Fibroblast of skin of left quadriceps (primary cell): ENCODE data around the gene TMEM190.
A peak's percentile ranks its signal among the peaks of the same experiment; 100 is the strongest.
"Not testable (repeated sequence)": the region's sequence is repeated elsewhere in the genome, so short reads cannot be mapped to it uniquely, and the experiment has no call there.

ENCODE experiments used
- DNase-seq, 2 experiments: peaks; one replicate each; pipeline ENCODE4 v3.0.0-alpha.2; 2013; ENCODE audit warnings: low read depth in 2 of 2

The TMEM190 gene

DNA sequence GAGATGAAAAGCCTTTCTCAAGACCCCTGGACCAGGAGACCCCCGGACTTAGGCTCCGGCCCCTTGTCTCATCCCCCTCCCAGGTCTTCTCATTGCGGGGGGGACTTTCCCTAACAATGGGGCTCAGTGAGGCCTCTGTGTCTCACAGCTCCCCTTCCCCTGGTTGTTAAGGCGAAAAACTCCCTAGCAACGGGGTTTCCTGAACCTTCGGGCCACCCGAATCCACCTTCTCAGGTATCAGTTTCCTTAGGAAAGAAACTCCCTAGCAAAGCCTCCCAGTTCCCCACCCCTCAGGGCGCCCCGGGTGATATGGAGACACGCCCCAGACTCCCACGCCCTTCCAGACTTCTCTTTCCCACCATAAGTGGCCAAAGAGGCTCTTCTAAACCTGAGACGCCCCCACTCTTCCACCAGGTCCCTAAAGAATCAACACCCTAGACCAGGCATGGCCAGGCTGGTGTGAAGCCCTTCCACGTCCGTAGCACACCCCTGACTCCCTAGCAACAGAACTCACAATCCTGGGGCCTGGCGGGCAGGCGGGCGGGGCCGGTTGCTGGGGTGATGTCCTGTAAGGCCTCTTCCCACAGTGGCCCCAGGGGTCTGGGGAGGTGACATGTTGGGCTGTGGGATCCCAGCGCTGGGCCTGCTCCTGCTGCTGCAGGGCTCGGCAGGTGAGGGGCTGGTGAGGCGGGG, at the start of gene TMEM190:
TMEM190 (plus strand) TSS at position 586 of the 693 bp plus-strand sequence; CDS start at position 614, 28 bp downstream.
- no peak for DNase-seq

DNA sequence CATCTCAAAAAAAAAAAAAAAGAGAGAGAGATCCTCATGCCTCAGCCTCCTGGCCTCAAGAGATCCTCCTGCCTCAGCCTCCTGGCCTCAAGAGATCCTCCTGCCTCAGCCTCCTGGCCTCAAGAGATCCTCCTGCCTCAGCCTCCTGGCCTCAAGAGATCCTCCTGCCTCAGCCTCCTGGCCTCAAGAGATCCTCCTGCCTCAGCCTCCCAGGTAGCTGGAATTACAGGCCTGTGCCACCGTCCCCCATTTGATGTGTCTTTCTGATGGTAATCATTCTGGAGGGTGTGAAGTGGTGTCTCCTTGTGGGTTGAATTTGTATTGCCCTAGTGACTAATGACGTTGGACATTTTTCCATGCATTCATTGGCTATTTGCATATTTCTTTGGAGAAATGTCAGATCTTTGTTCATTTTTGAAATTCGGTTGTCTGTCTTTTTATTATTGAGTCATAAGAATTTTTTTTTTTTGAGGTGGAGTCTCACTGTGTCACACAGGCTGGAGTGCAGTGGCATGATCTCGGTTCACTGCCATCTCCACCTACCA, 47.8 kb upstream of the TMEM190 start:
- not testable (repeated sequence) for DNase-seq

DNA sequence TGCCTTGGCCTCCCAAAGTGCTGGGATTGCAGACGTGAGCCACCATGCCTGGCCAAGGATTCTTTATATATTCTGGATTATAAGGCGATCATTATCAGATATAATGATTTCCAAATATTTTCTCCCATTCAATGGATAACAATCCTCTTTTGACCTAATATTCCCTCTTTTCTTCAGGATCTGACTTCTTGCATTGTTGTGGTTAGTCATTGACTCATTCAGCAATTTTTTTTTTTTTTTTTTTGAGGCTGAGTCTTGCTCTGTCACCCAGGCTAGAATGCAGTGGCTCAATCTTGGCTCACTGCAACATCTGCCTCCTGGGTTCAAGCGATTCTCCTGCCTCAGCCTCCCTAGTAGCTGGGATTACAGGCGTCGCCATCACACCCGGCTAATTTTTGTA, 46.8 kb upstream of the TMEM190 start:
- DNase-seq = peak in 1 of 2 experiments; percentile 8

DNA sequence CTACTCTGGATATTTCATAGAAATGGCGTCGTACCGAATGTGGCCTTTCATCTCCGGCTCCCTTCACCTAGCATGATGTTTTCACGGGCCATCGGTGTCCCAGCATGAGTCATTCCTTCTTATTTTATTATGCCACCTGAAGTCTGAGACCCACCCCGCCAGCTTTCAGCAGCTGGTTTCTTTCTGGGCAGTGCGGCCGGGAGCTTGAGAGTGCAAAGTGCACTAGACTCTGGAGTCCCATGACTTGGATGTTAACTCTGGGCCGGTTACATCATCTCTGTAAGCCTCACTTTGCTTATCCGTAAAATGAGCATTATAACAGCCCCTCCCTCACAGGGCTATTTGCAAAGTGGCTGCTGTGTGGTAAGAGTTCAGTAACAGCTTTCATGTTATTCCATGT, 42.8 kb upstream of the TMEM190 start:
- DNase-seq = no peak

DNA sequence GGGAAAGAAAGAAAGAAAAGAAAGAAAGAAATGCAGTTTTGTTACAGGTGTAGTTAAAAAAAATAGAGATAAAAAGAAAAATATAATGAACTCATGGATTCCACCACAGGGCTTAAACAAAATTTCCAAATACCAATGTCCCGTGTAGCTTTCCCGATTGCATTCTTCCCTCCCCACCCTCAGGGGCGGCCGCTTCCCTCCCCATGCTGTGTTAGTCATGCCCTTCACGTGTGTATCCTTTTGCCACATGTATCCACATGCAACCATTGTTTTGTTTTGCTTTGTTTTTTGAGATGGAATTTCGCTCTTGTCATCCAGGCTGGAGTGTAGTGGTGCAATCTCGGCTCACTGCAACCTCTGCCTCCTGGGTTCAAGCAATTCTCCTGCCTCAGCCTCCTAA, 40.5 kb upstream of the TMEM190 start:
- no peak for DNase-seq

DNA sequence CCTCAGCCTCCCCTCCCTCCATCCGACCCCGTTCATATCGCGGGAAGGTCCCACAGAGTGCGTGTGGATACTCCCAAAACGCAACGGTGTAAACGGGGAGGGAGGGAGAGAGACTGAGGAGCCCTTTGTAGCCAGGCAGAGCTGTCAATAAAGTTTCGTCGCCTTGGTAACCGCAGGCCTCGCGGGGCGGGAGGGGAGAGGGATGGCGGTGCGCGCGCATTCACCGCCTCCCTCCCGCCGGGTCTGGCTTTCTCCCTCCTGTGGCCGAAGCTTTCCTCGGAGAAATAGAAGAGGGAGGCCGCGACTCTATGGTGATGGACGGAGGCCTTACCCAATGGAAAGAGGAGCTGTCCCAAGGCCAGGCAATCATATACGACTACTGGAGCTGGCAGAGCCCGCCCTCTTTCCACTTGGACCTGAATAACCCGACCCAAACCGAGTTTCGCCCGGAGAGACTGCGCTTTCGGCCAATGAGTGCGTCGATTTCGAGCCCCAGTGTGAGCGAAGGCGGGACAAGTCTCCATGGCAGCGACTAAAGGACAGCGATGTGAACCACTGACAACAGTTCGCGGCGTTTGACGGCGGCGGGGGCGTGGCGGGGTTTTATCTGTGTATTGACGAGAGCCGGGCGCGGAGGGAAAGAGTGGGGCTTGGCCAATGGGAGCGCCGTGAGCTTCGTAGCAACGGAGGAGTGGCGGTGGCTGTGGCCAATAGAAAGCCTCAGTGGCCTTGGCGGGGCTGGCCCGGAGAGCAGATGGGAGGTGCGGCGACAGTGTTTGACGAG, 37.3 kb upstream of the TMEM190 start, which contains the start of gene KMT5C:
KMT5C (plus strand) TSS at position 772 of the 784 bp plus-strand sequence. CDS start 2,061 bp downstream, outside the sequence.
- DNase-seq = peak; percentile 100

DNA sequence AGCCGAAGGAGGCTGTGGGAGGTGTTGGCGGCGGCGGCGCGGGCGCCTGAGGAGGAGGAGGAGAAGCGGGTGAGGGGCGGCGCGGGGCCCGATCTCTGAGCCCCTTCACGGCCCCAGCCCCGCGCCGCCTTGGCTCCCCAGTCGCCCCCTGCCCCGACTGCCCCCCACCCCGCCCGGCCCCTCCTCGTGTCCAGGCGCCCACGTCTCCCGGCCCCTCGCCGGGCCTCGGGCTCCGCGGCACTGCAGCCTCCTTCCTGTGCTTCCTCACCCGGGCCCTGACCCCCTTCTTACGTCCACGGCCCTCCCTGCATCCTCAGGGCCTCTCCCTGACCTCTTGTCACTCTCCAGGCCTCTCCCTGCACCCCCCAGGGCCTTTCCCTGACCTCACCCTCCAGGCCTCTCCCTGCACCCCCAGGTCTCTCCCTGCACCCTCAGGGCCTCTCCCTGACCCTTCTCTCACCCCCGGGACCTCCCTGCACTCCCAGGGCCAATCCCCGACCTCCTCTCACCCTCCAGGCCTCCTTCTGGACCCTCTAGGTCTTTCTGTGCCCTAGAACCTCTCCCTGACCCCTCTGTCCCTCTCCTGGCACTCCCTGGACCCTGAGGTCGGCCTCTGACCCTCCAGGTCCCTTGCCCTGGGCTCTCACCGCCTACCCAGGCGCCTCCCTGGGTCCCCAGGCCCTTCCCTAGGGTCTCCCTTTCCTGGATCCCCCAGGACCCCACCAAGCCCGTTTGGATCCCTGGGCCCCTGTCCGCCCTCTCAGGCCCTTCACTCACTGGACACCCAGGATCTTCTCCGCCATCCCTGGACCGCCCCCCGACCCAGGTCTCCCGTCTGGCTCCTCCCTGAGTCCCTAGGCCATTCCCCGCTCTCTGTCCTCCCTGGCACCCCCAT, 36.5 kb upstream of the TMEM190 start:
- no peak for DNase-seq

DNA sequence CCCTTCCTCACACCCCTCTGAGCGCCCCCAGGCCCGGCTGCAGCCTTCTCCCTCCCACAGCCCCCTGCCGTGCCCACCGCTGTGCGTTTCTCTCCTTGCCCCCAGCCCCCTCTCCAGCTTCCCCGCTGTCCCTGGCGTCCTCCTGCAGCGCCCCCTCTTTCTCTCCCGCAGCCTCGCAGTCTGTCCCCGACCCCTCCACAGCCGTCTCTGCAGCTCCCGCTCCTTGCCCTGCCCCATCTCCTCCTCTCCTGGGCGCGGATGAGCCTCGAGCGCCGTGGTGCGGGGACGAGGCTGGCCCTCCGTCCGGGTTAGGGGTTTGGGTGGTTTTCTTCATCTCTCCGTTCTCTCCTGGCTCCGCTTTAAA, 35.9 kb upstream of the TMEM190 start:
- DNase-seq = no peak

DNA sequence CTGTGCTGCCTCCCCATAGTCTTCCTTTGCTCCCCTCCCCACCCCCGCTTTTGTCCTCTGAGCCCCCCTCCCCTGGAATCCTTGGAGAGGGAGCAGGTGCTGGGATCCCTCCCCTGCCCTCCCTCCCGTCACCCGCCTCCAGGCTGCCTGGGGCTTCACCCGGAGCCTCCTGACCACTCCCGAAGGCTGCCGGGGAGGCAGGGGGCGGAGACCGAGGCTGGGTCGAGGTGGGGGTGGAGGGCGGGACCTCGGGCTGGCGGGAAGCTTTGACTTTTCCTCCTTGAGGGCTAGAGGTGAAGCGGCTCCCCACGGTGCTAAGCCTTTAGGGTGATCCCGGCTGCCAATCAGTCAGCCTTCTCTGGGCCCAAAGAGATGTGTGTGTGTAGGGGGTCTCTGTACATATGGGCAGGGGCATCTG, 35.4 kb upstream of the TMEM190 start:
- no peak for DNase-seq

DNA sequence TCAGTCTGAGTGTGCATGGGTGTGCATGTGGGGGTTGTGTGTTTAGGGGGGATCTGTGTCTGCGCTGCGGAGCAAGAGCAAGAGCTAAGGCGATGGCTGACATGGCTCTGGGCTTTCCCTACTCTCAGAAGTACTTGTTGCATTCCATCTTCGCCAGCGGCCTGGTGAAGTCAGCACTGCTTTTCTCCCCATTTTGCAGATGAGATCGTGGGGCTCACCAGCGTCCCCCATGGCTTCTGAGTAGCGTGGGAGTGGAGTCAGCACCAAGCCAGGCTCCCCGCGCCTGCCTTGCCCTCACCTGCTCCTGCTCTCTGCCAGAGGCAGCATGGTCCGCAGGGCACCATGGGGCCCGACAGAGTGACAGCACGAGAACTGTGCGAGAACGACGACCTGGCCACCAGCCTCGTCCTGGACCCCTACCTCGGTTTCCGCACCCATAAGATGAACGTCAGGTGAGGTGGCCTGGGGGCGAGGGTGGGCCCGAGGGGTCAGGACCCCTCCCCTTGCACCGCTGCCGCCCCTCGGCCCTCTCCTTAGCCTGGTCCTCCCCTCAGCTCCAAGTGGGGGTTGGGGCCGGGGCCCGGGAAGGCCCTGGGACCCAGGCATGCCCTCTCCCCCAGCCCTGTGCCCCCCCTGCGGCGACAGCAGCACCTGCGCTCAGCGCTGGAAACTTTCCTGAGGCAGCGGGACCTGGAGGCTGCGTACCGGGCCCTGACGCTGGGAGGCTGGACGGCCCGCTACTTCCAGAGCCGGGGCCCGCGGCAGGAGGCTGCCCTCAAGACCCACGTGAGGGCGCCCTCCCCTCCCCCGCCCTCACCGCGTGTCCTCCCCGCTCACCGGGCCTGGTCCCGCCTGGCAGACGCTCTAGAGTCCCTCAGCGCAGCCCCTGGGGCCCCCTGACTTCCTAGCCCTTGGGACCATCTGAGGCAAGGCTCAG, 34.8 kb upstream of the TMEM190 start:
- no peak for DNase-seq

DNA sequence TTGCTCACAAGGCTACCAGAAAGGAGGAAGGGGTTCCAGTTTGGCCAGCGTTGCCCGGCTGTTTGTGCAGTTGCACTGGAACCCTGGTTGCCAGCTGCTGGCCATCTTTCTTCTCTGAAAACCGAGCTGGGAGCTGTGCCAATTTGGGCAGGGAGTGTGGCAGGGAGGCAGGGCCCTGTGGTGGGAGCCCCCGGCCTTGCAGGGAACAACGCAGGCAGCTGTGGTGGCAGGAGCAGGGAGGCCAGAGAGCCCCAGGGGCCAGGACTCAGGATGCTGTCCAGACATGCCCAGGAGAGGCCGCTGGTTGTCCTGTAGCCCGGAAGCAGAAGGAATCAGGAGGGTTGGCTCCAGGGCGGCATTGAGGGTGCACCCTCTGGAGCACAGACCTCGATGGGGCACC, 32.2 kb upstream of the TMEM190 start:
- no peak for DNase-seq

DNA sequence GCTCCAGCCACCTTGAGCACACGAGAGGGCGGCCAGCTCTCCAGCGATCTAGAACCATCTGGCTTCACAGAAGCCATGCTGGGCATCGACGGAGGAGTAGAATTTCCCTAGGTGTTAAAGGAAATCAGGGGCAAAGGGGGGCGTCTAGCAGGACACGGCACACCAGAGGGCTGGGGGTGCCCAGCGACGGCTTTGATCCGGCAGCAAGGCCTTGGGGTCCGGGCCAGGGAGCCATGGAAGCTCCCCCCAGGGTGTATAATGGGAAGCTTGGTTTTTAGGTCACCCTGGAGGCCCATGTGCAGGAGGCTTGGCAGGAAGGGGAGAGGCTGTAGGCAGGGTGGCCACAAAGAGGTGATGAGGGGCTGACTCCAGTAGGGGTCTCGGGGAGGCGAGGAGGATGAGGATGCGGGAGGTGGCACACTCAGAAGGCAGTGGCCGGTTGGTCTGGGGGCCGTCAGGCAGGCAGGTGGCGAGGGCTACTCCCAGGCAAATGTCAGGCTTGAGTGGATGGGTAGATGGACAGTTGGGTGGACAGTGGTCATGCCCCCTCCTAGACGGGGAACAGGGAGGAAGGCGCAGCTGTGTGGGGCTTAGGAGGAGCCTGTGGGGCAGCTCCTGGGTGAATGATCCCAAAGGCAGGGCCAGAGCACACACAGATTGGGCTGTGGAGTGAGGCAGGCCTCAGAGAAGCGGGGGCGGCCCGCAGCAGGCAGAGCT, 31.4 kb upstream of the TMEM190 start:
- no peak for DNase-seq

DNA sequence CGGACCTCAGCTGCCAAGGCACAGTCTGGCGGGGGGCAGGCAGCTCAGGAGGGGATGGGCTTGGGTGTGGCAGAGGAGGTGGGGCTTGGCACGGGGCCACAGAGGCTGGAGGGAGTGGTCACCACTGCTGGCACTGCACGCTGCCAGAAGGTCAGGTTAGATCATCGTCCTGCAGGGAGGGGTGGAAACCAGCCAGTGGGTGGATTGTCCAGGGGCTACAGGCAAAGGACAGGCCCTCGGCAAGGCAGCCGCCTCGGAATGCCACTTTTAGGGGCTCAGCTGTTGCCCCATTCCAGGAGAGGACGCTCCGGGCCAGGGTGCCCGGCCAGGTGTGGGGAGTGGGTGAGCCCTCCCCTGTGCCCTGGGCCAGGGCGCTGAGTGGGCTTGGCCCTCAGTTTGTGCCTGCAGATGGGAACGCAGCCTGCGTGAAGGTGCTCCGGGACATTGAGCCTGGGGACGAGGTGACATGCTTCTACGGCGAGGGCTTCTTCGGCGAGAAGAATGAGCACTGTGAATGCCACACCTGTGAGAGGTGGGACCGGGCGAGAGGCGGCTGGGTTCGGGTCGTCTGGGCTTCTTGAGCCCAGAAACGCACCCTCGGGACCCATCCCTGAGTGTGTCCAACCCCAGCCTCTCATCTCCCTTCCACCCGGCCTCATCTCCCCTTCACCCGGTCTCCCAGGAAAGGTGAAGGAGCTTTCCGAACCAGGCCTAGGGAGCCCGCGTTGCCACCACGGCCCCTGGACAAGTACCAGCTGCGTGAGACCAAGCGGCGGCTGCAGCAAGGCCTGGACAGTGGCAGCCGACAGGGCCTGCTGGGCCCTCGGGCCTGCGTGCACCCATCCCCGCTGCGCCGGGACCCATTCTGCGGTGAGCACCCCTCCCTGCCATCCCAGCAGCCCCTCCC, 30.6 kb upstream of the TMEM190 start:
- DNase-seq = no peak

DNA sequence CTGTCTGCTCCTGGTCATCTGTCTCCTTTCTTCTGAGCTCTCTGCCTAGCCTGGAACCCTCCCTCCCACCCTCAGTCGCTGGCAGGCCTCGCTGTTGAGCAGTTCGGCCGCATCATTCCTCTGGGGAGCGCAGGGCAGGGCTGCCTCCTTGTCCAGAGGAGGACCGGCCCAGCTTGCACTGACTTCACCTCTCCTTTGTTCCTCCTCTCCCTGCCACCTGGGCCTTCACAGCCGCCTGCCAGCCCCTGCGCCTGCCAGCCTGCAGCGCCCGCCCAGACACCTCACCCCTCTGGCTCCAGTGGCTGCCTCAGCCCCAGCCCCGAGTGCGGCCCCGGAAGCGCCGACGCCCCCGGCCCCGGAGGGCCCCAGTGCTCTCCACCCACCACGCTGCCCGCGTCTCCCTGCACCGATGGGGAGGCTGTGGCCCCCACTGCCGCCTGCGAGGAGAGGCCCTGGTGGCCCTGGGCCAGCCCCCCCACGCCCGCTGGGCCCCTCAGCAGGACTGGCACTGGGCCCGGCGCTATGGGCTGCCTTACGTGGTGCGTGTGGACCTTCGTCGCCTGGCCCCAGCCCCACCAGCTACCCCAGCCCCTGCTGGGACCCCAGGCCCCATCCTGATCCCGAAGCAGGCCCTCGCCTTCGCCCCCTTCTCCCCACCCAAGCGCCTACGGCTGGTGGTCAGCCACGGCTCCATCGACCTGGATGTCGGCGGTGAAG, 29.7 kb upstream of the TMEM190 start:
- no peak for DNase-seq

DNA sequence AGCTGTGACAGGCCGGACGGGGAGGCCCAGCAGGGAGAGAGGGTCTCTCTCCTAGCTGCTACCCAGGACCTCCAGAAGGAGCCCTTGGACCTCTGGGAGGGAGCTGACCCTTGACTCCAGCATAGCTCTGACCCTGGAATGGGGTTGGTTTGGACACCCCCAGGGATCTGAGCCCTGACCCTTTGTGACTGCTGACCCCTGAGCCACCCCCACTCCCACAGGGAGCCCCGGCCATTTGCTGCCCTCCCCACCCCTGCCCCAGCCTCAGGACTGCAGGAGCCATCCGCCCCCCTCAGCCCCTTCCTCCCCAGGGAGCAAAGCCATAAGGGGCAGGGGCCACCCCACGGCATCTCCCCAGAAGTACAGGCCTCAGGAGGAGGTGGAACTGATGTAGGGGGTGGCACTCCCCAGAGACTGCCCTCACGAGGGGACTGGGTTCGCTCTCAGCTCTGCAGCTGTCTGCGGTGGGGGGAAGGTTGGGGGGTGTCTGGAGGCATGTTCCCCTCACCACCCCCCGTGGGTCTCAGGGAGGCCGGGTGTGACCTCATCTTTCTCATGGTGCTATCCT, 29.1 kb upstream of the TMEM190 start:
- DNase-seq = no peak

DNA sequence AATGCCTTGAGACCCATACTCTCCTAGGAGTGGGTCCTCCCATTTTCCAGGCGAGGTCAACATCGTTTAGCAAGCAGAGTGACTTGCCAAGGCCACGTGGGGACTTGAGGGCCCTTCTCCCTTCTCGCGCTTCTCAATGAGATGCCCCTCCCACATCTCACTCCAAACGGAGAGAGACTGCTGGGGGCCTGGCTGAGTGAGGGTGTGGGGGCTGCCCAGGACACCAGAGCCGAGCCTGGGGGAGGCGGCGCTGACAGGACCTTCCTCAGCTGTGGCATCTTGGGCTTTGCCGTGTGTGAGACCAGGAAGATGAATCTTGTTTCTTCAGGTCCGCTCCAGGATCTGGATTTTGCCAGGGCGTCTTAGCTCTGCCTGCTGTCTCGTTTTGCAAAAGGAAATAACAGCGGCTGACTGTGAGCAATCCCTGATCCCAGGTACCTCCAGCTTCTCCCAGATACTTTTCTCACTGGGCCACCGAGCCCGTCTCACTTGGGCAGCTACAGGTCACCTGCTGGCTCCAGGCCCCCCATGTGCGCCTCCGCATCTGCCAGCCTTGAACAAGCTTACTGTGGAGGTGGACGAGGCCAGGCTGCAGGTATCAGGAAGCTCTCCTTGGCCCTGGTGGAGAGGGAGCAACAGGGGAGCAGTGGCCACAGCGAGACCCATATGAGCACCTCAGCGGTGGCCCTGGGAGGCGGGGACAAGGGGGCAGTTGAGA, 28.1 kb upstream of the TMEM190 start:
- DNase-seq = no peak

DNA sequence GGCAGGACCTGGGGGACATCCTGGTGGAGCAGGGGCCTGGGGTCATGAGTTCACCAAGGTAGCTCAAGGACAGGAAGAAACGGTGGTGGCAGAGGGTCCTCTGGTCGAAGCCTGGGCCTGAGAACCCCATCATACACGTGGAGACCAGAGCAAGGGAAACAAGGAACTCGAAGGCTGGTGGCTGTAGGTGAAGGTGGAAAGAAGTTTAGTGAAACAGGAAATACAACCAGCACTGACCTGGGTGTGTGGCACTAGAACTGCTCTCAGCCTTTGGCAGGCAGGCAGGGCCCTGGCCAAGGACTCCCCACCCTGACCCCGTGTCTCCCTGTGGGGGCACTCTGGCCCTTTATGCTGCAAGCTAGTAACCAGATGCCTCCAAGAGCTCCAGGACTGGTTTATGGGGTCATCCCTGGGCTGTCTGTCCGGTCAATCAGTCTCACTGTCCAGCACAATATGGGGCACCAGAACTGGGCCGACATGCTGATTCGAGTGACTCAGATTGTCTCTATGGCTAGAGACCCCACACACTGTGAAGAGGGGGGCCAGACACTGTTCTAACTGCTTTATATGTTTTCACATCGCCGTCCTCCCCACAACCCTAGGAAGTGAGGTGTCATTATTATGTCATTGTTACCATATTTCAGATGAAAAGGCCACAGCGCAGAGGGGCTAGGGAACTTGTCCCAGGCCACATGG, 25.9 kb upstream of the TMEM190 start:
- no peak for DNase-seq
